ENCODE data around the gene STYXL2.

Gene STYXL2

DNA sequence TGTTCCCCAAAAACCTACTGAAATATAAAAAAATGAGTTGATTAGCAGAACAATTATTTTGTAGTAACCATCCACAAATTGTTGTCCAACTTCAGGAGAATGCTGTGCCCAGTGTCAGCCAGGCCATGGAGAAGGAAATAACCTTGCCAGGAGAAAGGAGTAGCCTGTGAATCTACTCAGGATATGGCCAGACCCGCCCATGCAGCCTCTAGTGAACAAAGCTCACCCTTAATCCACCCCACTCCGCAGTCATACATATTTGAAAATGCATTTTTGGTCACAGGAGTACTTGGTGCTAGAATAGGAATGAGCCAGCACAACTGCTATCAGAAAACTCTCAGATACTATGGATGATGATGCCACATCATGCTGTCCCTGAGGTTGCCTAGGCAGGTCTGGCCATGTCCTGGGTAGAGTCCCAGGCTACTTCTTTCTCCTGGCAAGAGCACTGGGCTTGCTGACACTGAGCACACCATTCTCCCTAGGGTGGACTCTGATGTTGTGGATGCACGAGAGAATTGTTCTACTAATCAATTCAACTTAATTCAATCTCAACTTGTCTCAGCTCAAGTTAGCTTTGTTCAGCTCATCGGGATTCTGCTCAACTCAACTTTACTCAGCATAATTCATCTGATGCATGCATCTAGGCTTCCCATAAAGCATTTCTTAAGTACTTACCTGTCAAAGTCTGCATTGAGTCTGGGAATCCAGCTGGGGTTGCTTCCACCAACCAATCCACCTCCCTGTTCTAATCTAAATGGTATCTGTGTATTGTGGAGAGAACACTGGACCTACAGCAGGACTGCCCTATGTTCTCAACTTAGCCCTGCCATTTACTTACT, 18.2 kb downstream of the STYXL2 start:
- H3K4me3 Mint-ChIP-seq, result no peak overlapping the region
- H3K27me3 Mint-ChIP-seq (ENCODE audit: low read depth), result no peaks in the 10 kb centered on the region
- H3K9me3 Mint-ChIP-seq, result peaks cover 5% of the 10 kb centered on the region
- TF ChIP-seq, protein P1, sequence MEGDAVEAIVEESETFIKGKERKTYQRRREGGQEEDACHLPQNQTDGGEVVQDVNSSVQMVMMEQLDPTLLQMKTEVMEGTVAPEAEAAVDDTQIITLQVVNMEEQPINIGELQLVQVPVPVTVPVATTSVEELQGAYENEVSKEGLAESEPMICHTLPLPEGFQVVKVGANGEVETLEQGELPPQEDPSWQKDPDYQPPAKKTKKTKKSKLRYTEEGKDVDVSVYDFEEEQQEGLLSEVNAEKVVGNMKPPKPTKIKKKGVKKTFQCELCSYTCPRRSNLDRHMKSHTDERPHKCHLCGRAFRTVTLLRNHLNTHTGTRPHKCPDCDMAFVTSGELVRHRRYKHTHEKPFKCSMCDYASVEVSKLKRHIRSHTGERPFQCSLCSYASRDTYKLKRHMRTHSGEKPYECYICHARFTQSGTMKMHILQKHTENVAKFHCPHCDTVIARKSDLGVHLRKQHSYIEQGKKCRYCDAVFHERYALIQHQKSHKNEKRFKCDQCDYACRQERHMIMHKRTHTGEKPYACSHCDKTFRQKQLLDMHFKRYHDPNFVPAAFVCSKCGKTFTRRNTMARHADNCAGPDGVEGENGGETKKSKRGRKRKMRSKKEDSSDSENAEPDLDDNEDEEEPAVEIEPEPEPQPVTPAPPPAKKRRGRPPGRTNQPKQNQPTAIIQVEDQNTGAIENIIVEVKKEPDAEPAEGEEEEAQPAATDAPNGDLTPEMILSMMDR (IDR thresholded peaks at IDR 0.05; ENCODE audit: unreplicated experiment in 3 of 3), result no peak
- H3K36me3 Mint-ChIP-seq (ENCODE audit: low read depth), result no peaks in the 10 kb centered on the region
- no peaks in the 10 kb centered on the region for H3K4me1 Mint-ChIP-seq
- no peak overlapping the region for H3K27ac Mint-ChIP-seq

DNA sequence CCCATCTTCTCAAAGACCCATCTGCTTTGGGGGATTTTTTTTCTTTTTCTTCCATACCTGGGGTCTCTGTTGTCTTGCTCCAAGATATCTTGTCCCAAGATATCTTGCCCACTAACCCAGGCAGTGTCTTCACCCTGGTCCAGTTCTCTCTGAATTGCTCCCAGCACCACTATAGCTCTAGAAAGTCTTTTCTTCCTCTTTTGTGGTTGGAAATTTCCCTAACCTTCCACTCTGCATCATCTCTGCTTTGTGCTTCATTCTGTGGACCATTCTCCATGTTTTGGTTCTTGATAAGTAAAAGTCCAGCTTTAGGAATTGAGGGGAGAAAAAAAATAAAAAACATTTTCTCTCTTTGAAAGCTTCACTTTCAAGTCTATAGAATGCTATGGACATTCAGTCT, 20.9 kb downstream of the STYXL2 start:
- H3K27me3 Mint-ChIP-seq (ENCODE audit: low read depth), result peaks cover 4% of the 10 kb centered on the region
- no peak overlapping the region for H3K27ac Mint-ChIP-seq

DNA sequence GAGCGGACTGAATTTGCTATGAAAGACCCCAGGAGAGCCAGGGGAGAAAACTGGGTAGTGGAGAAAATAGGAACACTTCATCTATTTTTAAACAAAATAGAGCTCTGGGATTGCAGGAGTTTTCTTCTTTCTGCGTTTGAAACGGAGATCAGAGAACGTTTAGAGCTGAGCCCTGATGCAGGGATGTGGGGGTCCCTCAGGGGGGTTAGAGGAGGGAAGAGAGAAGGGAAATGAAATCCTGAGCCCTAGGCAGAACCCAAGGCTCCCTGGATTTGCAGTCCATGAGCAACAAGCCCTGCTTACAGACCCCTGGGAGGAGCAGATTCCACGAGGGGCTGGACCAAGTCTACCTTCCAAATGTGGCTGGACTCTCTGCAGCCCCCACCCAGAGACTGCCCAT, 21.8 kb downstream of the STYXL2 start:
- no peaks in the 10 kb centered on the region for H3K36me3 Mint-ChIP-seq (ENCODE audit: low read depth)
- H3K27ac Mint-ChIP-seq, result no peak overlapping the region
- H3K4me1 Mint-ChIP-seq, result no peaks in the 10 kb centered on the region
- H3K27me3 Mint-ChIP-seq (ENCODE audit: low read depth), result peaks cover 5% of the 10 kb centered on the region
- TF ChIP-seq, protein P1 (IDR thresholded peaks at IDR 0.05; ENCODE audit: unreplicated experiment in 3 of 3), result no peak
- peaks cover 3% of the 10 kb centered on the region for H3K9me3 Mint-ChIP-seq
- H3K4me3 Mint-ChIP-seq, result no peak overlapping the region

More for the DNA sequence above, 20.9 kb downstream of the STYXL2 start:
- TF ChIP-seq, protein P1 (IDR thresholded peaks at IDR 0.05; ENCODE audit: unreplicated experiment in 3 of 3), result no peak
- no peaks in the 10 kb centered on the region for H3K36me3 Mint-ChIP-seq (ENCODE audit: low read depth)
- H3K9me3 Mint-ChIP-seq, result peaks cover 5% of the 10 kb centered on the region
- no peak overlapping the region for H3K4me3 Mint-ChIP-seq
- H3K4me1 Mint-ChIP-seq, result no peaks in the 10 kb centered on the region

DNA sequence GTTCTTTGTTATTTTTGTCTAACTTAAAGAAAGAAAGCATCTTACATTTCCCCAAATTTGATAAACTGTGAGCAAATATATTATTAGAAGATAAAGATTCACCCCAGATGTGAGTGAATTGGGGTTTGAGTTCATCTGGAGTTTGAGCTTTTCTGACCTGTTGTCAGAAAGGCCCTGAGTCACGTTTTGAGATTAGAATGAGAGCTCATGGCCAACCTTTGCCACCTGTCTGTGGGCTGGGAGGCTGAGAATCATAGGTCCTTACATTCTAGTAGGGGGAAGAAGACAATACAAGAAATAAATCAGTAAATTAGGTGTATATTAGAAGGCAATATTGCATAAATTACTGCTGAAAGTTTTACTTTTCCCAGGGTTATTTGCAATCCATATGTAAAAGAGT, 22.3 kb downstream of the STYXL2 start:
- Mint-ChIP-seq H3K9me3 (no peaks in the 10 kb centered on the region), H3K27ac (no peak overlapping the region), H3K27me3 (ENCODE audit: low read depth) (peaks cover 5% of the 10 kb centered on the region), H3K4me1 (no peaks in the 10 kb centered on the region), H3K36me3 (ENCODE audit: low read depth) (no peaks in the 10 kb centered on the region), H3K4me3 (no peak overlapping the region)
- TF ChIP-seq, protein P1 (IDR thresholded peaks at IDR 0.05; ENCODE audit: unreplicated experiment in 3 of 3), result no peak

DNA sequence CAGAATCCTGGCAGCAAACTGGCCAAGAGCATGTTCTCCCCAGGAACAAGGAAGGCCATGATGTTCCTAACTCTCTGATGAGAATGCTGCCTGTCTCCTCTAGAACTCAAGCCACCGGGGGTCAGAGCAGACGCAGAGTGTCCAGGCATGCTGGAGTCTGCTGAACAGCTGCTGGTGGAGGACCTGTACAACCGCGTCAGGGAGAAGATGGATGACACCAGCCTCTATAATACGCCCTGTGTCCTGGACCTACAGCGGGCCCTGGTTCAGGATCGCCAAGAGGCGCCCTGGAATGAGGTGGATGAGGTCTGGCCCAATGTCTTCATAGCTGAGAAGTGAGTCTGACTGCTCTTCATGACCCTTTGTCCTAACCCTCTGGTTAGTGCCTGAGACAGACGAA, 23.4 kb downstream of the STYXL2 start:
- H3K4me3 Mint-ChIP-seq, result no peak overlapping the region
- no peaks in the 10 kb centered on the region for H3K9me3 Mint-ChIP-seq
- TF ChIP-seq, protein P1 (IDR thresholded peaks at IDR 0.05; ENCODE audit: unreplicated experiment in 3 of 3), result no peak
- H3K27ac Mint-ChIP-seq, result no peak overlapping the region
- no peaks in the 10 kb centered on the region for H3K4me1 Mint-ChIP-seq
- no peaks in the 10 kb centered on the region for H3K36me3 Mint-ChIP-seq (ENCODE audit: low read depth)
- H3K27me3 Mint-ChIP-seq (ENCODE audit: low read depth), result peaks cover 10% of the 10 kb centered on the region

DNA sequence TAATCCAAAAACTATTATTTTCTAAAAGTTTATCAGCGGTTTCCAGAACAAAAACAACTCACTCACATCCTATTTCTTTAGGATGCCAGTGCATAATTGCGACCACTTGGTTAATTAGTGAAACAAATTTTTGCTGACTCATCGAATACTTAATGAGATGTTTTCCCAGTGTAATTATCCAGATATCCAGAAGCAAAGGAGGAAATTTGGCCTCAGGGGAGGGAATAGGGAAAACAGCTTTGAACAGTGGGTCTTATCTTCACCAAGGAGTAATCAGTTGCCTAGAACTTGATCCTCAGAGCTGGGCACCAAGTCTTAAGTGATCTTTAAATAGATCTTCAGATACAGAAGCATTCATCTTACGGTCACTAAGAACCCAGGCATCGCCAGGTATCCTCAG, 24.3 kb downstream of the STYXL2 start:
- Mint-ChIP-seq H3K36me3 (ENCODE audit: low read depth) (no peaks in the 10 kb centered on the region), H3K27me3 (ENCODE audit: low read depth) (peaks cover 20% of the 10 kb centered on the region), H3K4me1 (no peaks in the 10 kb centered on the region), H3K4me3 (no peak overlapping the region), H3K9me3 (no peaks in the 10 kb centered on the region), H3K27ac (no peak overlapping the region)
- TF ChIP-seq, protein P1 (IDR thresholded peaks at IDR 0.05; ENCODE audit: unreplicated experiment in 3 of 3), result no peak

Data from nephron (organoid).